ENCODE data around the gene ADAMTS10.
"Not testable (repeated sequence)": the region's sequence is repeated elsewhere in the genome, so short reads cannot be mapped to it uniquely, and the experiment has no call there.

ADAMTS10 gene

GRCh38 chr19:8553729-8554128 is 56.8 kb downstream of the ADAMTS10 start:
- DNase-seq, result not testable (repeated sequence)

- peak; percentile 33 for DNase-seq
These were observed 57.7 kb downstream of the ADAMTS10 start for GRCh38 chr19:8552810-8553209.

GRCh38 chr19:8550070-8550469 is 60.4 kb downstream of the ADAMTS10 start:
- DNase-seq, result no peak

- DNase-seq, result no peak
These were observed 64.8 kb downstream of the ADAMTS10 start for GRCh38 chr19:8545743-8546142.

GRCh38 chr19:8544168-8544567 is 66.3 kb downstream of the ADAMTS10 start:
- no peak for DNase-seq

GRCh38 chr19:8539621-8540149 is 70.8 kb downstream of the ADAMTS10 start:
- no peak for DNase-seq

- DNase-seq, result no peak
These were observed 73.4 kb downstream of the ADAMTS10 start for GRCh38 chr19:8537099-8537498.

GRCh38 chr19:8536282-8536681 is 74.2 kb downstream of the ADAMTS10 start:
- DNase-seq, result no peak

- no peak for DNase-seq
These were observed 78.3 kb downstream of the ADAMTS10 start for GRCh38 chr19:8532225-8532624.

GRCh38 chr19:8531470-8531869 is 79.0 kb downstream of the ADAMTS10 start:
- no peak for DNase-seq
